Neural cell (in vitro differentiated cells): Measurements from ENCODE around the gene NCKAP5. TPM values are rescaled to one million over a fixed set of nuclear protein-coding genes. Genes with fewer than 3 reads are reported as not detected.

Experiments
- H2AFZ ChIP-seq: fragments of 200-600, 300-800 bp; sonication (generic), shearing (Covaris generic); 2 replicates; pipeline ENCODE4 v1.6.0; 2014; ENCODE audit warnings: low read depth, mild to moderate bottlenecking, antibody characterized with exemption, low read length, moderate library complexity
- H3F3A ChIP-seq: fragments of 200-600 bp; shearing (Covaris generic); 2 replicates; pipeline ENCODE4 v1.6.1; 2016; ENCODE audit warnings: mild to moderate bottlenecking, moderate library complexity, mixed read lengths, antibody characterized with exemption, low read length; ENCODE audit not compliant: insufficient read depth, poor library complexity, severe bottlenecking
- H3K27ac ChIP-seq: fragments of 200-600, 300-800 bp; sonication (generic), shearing (Covaris generic); 2 replicates; pipeline ENCODE4 v1.5.1; 2014; ENCODE audit warnings: mild to moderate bottlenecking, low read length, moderate library complexity
- H3K27me3 ChIP-seq: fragments of 300-800, 200-600 bp; sonication (generic), shearing (Covaris generic); 2 replicates; pipeline ENCODE4 v1.6.0; 2014; ENCODE audit warnings: mild to moderate bottlenecking, low read depth, low read length, moderate library complexity; ENCODE audit not compliant: insufficient read depth
- H3K36me3 ChIP-seq: fragments of 300-800, 200-600 bp; sonication (generic), shearing (Covaris generic); 2 replicates; pipeline ENCODE4 v1.5.1; 2014; ENCODE audit warnings: mild to moderate bottlenecking, antibody characterized with exemption, low read length, moderate library complexity; ENCODE audit not compliant: insufficient read depth
- H3K4me2 ChIP-seq: fragments of 300-800, 200-600 bp; sonication (generic), shearing (Covaris generic); 2 replicates; pipeline ENCODE4 v1.6.0; 2014; ENCODE audit warnings: mild to moderate bottlenecking, low read length
- H3K4me3 ChIP-seq: fragments of 300-800, 200-600 bp; sonication (generic), shearing (Covaris generic); 2 replicates; pipeline ENCODE4 v1.5.1; 2014; ENCODE audit warnings: mild to moderate bottlenecking, low read length, moderate library complexity
- H3K79me2 ChIP-seq: fragments of 200-600 bp; shearing (Covaris generic); replicated peaks from 2 replicates; pipeline ENCODE4 v1.6.0; 2014; ENCODE audit warnings: mild to moderate bottlenecking, low read length, moderate library complexity; ENCODE audit not compliant: insufficient read depth
- H3K9ac ChIP-seq: fragments of 300-800, 200-600 bp; sonication (generic), shearing (Covaris generic); 2 replicates; pipeline ENCODE4 v1.6.1; 2016; ENCODE audit warnings: mild to moderate bottlenecking, low read length, mixed read lengths
- H3K9me2 ChIP-seq: fragments of 200-600 bp; shearing (Covaris generic); 2 replicates; pipeline ENCODE4 v1.6.1; 2016; ENCODE audit warnings: mild to moderate bottlenecking, low read length, mixed read lengths; ENCODE audit not compliant: insufficient read depth
- H3K9me3 ChIP-seq: fragments of 200-600, 300-800 bp; sonication (generic), shearing (Covaris generic); 2 replicates; pipeline ENCODE4 v1.6.1; 2016; ENCODE audit warnings: mild to moderate bottlenecking, mixed run types, low read length, moderate library complexity, mixed read lengths
- H4K20me1 ChIP-seq: fragments of 200-600 bp; shearing (Covaris generic); 2 replicates; pipeline ENCODE4 v1.6.1; 2016; ENCODE audit warnings: mild to moderate bottlenecking, mixed run types; ENCODE audit not compliant: insufficient read depth
- CTCF ChIP-seq: fragments of 450-650 bp; IDR thresholded peaks from 2 replicates; pipeline ENCODE4 v1.5.1; 2014; ENCODE audit warnings: antibody characterized with exemption, mild to moderate bottlenecking, moderate library complexity; ENCODE audit not compliant: poor library complexity, severe bottlenecking
- EP300 ChIP-seq: fragments of 450-650 bp; conservative IDR thresholded peaks from 2 replicates; pipeline ENCODE4 v1.6.1; 2014; ENCODE audit warnings: antibody characterized with exemption, mild to moderate bottlenecking, moderate library complexity; ENCODE audit not compliant: poor library complexity, severe bottlenecking
- EZH2 ChIP-seq: fragments of 200-600, 300-800 bp; shearing (Covaris generic), sonication (generic); IDR thresholded peaks from 2 replicates; pipeline ENCODE4 v1.6.1; 2014; ENCODE audit warnings: antibody characterized with exemption, low read length, borderline replicate concordance, mild to moderate bottlenecking; ENCODE audit not compliant: insufficient read depth, poor library complexity, severe bottlenecking
- MXI1 ChIP-seq: fragments of 450-650 bp; conservative IDR thresholded peaks from 2 replicates; pipeline ENCODE4 v1.6.1; 2014; ENCODE audit warnings: antibody characterized with exemption, mild to moderate bottlenecking; ENCODE audit not compliant: poor library complexity, severe bottlenecking
- POLR2AphosphoS5 ChIP-seq: IDR thresholded peaks from 2 replicates; pipeline ENCODE4 v1.6.1; 2012
- RAD21 ChIP-seq: fragments of 450-650 bp; conservative IDR thresholded peaks from 2 replicates; pipeline ENCODE4 v1.6.1; 2014; ENCODE audit warnings: antibody characterized with exemption, mild to moderate bottlenecking, moderate library complexity
- REST ChIP-seq: IDR thresholded peaks from 2 replicates; pipeline ENCODE4 v1.6.1; 2012; ENCODE audit warnings: borderline replicate concordance
- SMC3 ChIP-seq: fragments of 450-650 bp; conservative IDR thresholded peaks from 2 replicates; pipeline ENCODE4 v1.6.1; 2014; ENCODE audit warnings: antibody characterized with exemption, mild to moderate bottlenecking, moderate library complexity; ENCODE audit not compliant: poor library complexity
- TAF1 ChIP-seq: IDR thresholded peaks from 2 replicates; pipeline ENCODE4 v1.6.1; 2012; ENCODE audit warnings: low read depth
- polyA plus RNA-seq: library from polyadenylated mRNA; depleted of rRNA; stranded (reverse); fragments of >200 nt; gene quantifications from 2 replicates; pipeline ENCODE4 v1.2.3, GENCODE V29; 2014

The NCKAP5 gene
- polyA plus RNA-seq, 1 donor from 2014 or later, result 2.4 TPM

- no peak overlapping the region for H3K4me2 ChIP-seq
- H2AFZ ChIP-seq, result no peak overlapping the region
- no peaks in the 10 kb centered on the region for H3K79me2 ChIP-seq
- H3K9ac ChIP-seq, result no peak overlapping the region
- H3K27me3 ChIP-seq, result no peaks in the 10 kb centered on the region
- TF ChIP-seq RAD21, result no peak
- TF ChIP-seq MXI1, result no peak
- TF ChIP-seq POLR2AphosphoS5, result no peak
- TF ChIP-seq TAF1, result no peak
- no peak for TF ChIP-seq EP300
- no peak for TF ChIP-seq EZH2
- TF ChIP-seq REST, result no peak
- no peak for TF ChIP-seq CTCF
- no peak for TF ChIP-seq SMC3
- H3K9me2 ChIP-seq, result no peaks in the 10 kb centered on the region
- H3K9me3 ChIP-seq, result no peaks in the 10 kb centered on the region
- H3K27ac ChIP-seq, result no peak overlapping the region
- H4K20me1 ChIP-seq, result no peaks in the 10 kb centered on the region
- H3F3A ChIP-seq, result no peaks in the 10 kb centered on the region
- H3K36me3 ChIP-seq, result no peaks in the 10 kb centered on the region
- no peak overlapping the region for H3K4me3 ChIP-seq
These were observed 684.8 kb downstream of the NCKAP5 start for GRCh38 chr2:132883430-132883829.

GRCh38 chr2:132881546-132881945 lies 686.7 kb downstream of the NCKAP5 start:
- no peaks in the 10 kb centered on the region for H3K79me2 ChIP-seq
- no peaks in the 10 kb centered on the region for H3K9me3 ChIP-seq
- H4K20me1 ChIP-seq, result no peaks in the 10 kb centered on the region

GRCh38 chr2:132877923-132878322 lies 690.3 kb downstream of the NCKAP5 start:
- H3K4me3 ChIP-seq, result no peak overlapping the region
- no peaks in the 10 kb centered on the region for H3K36me3 ChIP-seq
- H3K4me2 ChIP-seq, result no peak overlapping the region
- no peaks in the 10 kb centered on the region for H3K9me2 ChIP-seq
- TF ChIP-seq EP300, result peak; percentile 66
- TF ChIP-seq EZH2, result no peak
- no peak overlapping the region for H2AFZ ChIP-seq
- H3K79me2 ChIP-seq, result no peaks in the 10 kb centered on the region
- peak overlapping the region; percentile 64 for H3K27ac ChIP-seq
- no peaks in the 10 kb centered on the region for H3F3A ChIP-seq
- H3K9ac ChIP-seq, result no peak overlapping the region
- H3K9me3 ChIP-seq, result no peaks in the 10 kb centered on the region
- H3K27me3 ChIP-seq, result no peaks in the 10 kb centered on the region
- no peaks in the 10 kb centered on the region for H4K20me1 ChIP-seq

More at GRCh38 chr2:132881546-132881945, 686.7 kb downstream of the NCKAP5 start:
- H2AFZ ChIP-seq, result no peak overlapping the region
- no peak overlapping the region for H3K4me2 ChIP-seq
- no peak for TF ChIP-seq EZH2
- TF ChIP-seq TAF1, result no peak
- no peaks in the 10 kb centered on the region for H3K9me2 ChIP-seq
- H3K27me3 ChIP-seq, result no peaks in the 10 kb centered on the region
- H3K9ac ChIP-seq, result no peak overlapping the region
- no peak overlapping the region for H3K4me3 ChIP-seq
- H3F3A ChIP-seq, result no peaks in the 10 kb centered on the region
- H3K36me3 ChIP-seq, result no peaks in the 10 kb centered on the region
- no peak overlapping the region for H3K27ac ChIP-seq
